Endothelial cell (in vitro differentiated cells): ENCODE results near the gene HIVEP2. TPM values are rescaled to one million over a fixed set of nuclear protein-coding genes. Genes with fewer than 3 reads are reported as not detected.
A peak's percentile ranks its signal among the peaks of the same experiment; 100 is the strongest.

Source experiments
- DNase-seq: peaks from one replicate; pipeline ENCODE4 v3.0.0; 2021; ENCODE audit warnings: low spot score
- H3K27ac Mint-ChIP-seq: one replicate; pipeline ENCODE4 v1.8.0; 2021; ENCODE audit warnings: mixed read lengths, inconsistent platforms; ENCODE audit not compliant: unreplicated experiment
- H3K27me3 Mint-ChIP-seq: one replicate; pipeline ENCODE4 v1.8.0; 2021; ENCODE audit warnings: mild to moderate bottlenecking, moderate library complexity, mixed read lengths, inconsistent platforms; ENCODE audit not compliant: unreplicated experiment
- H3K36me3 Mint-ChIP-seq: one replicate; pipeline ENCODE4 v1.8.0; 2021; ENCODE audit warnings: mild to moderate bottlenecking, low read depth, mixed read lengths, inconsistent platforms; ENCODE audit not compliant: unreplicated experiment
- H3K4me1 Mint-ChIP-seq: one replicate; pipeline ENCODE4 v1.8.0; 2021; ENCODE audit warnings: mild to moderate bottlenecking, mixed read lengths, inconsistent platforms; ENCODE audit not compliant: unreplicated experiment
- H3K4me3 Mint-ChIP-seq: one replicate; pipeline ENCODE4 v1.8.0; 2021; ENCODE audit warnings: mild to moderate bottlenecking, mixed read lengths, inconsistent platforms; ENCODE audit not compliant: unreplicated experiment
- H3K9me3 Mint-ChIP-seq: one replicate; pipeline ENCODE4 v1.8.0; 2021; ENCODE audit warnings: mixed read lengths, inconsistent platforms; ENCODE audit not compliant: unreplicated experiment
- CTCF ChIP-seq: fragments of 200-600 bp; sonication (generic); IDR thresholded peaks from one replicate; pipeline ENCODE4 v1.5.0; 2021; ENCODE audit warnings: antibody characterized with exemption; ENCODE audit not compliant: unreplicated experiment
- total RNA-seq: library from RNA; stranded (reverse); fragmentation: NEBNext Ultra II Directional; extraction: Animal tissue kit (Norgen Biotek cat#: 25700); gene quantifications from one replicate; pipeline ENCODE4 v1.2.1, GENCODE V29; 2021; ENCODE audit not compliant: unreplicated experiment

HIVEP2 gene
- total RNA-seq, 1 donor from 2014 or later, result 15.6 TPM

- H3K36me3 Mint-ChIP-seq, result no peaks in the 10 kb centered on the region
- no peak for TF ChIP-seq CTCF
- H3K27ac Mint-ChIP-seq, result peak overlapping the region; percentile 96
- no peaks in the 10 kb centered on the region for H3K9me3 Mint-ChIP-seq
- H3K27me3 Mint-ChIP-seq, result peaks cover 1% of the 10 kb centered on the region
- DNase-seq, result no peak
- peaks cover 67% of the 10 kb centered on the region for H3K4me1 Mint-ChIP-seq
- H3K4me3 Mint-ChIP-seq, result peak overlapping the region; percentile 24
Observed at GRCh38 chr6:142842418-142843261, 102.3 kb downstream of the HIVEP2 start.

DNA sequence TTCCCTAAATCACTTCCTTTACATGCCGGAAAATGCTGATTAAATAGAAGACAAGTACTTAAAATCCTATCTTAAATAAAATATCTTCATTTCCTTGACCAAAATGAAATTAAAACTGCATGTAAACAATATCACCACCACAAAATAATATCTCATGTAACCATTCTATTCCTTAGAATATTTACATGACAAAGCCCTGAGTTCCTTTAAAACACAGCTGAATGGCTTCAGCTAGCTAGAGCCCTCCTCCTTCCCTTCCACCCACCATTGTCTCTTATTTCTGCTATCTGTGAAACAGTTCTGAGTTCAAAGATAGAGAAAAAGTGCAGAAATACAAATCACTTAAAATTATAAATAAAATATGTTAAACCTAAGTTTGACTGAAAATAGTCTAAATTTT lies 103.1 kb downstream of the HIVEP2 start:
- Mint-ChIP-seq H3K9me3 (no peaks in the 10 kb centered on the region), H3K4me3 (peak overlapping the region; percentile 24), H3K36me3 (no peaks in the 10 kb centered on the region), H3K27me3 (peaks cover 1% of the 10 kb centered on the region), H3K4me1 (peaks cover 62% of the 10 kb centered on the region), H3K27ac (peak overlapping the region; percentile 96)
- no peak for TF ChIP-seq CTCF
- DNase-seq, result no peak

DNA sequence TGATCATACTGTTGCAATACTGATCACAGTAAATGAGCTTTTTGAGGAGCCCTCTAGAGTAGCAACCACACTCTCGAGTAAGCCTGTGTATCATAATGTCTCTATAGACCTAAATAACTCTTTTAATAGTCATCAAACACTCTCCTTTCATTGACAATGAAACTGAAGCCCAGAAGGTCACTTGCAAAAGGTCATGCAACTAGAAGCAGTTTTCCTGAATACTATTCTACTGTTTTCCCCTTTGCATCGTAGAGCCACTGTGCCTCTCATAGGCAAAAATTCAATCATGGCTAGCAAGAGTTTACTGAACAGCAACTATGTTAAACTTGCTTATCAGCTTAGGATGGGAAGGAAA lies 105.3 kb downstream of the HIVEP2 start:
- H3K36me3 Mint-ChIP-seq, result no peaks in the 10 kb centered on the region
- H3K27me3 Mint-ChIP-seq, result peaks cover 1% of the 10 kb centered on the region
- no peak overlapping the region for H3K27ac Mint-ChIP-seq
- no peak for TF ChIP-seq CTCF
- no peak overlapping the region for H3K4me3 Mint-ChIP-seq
- no peaks in the 10 kb centered on the region for H3K9me3 Mint-ChIP-seq
- peaks cover 40% of the 10 kb centered on the region for H3K4me1 Mint-ChIP-seq
- DNase-seq, result no peak

DNA sequence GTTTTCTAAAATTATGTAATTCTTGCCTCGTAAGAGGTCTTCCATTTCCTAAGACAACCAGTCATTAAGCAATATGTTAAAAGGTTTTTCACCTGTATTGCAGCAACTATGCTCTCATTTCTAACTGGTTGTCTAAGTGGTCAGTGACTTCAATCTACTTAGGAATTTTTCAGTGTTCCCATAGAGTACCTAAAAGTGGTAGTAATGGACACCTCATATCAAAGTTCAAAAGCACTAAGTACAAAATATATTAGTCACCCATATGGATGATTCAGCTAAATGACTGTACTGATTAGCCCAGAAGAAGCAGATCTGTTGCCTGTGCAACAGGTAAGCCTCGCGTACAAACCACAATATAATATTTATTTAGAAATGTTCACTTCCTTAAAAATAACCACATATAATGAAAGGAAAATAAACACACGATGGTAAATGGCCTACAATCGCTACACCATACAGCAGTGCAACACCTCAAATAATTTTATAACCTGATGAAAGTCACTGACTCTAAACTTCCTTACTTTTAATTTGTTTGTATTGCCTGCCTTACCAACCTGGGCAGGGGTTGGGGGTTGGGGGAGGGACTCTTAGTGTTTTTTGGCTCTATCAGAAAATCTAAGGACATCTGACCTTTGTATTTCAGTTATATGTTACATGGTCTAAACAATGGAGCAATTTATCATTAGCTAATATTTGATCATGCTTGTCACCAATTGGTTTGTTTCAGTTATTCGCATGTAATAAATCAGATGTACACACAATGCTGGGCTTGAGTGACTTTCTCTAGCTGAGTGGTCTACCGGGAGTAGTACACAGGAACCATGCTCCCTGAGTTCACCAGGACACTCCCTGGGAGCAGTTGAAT lies 105.9 kb downstream of the HIVEP2 start:
- Mint-ChIP-seq H3K27ac (no peak overlapping the region), H3K9me3 (no peaks in the 10 kb centered on the region), H3K36me3 (no peaks in the 10 kb centered on the region), H3K27me3 (peaks cover 1% of the 10 kb centered on the region), H3K4me3 (no peak overlapping the region), H3K4me1 (peaks cover 34% of the 10 kb centered on the region)
- TF ChIP-seq CTCF, result no peak
- no peak for DNase-seq
